GM21786 (cell line): Measurements from ENCODE around the gene ANO6.
"Not testable (repeated sequence)": the region's sequence is repeated elsewhere in the genome, so short reads cannot be mapped to it uniquely, and the experiment has no call there.

ENCODE experiments used
- ATAC-seq: cut with Tn5 transposase; IDR thresholded peaks from one replicate; pipeline ENCODE4 v1.9.1; 2021; ENCODE audit not compliant: unreplicated experiment

The ANO6 gene

DNA sequence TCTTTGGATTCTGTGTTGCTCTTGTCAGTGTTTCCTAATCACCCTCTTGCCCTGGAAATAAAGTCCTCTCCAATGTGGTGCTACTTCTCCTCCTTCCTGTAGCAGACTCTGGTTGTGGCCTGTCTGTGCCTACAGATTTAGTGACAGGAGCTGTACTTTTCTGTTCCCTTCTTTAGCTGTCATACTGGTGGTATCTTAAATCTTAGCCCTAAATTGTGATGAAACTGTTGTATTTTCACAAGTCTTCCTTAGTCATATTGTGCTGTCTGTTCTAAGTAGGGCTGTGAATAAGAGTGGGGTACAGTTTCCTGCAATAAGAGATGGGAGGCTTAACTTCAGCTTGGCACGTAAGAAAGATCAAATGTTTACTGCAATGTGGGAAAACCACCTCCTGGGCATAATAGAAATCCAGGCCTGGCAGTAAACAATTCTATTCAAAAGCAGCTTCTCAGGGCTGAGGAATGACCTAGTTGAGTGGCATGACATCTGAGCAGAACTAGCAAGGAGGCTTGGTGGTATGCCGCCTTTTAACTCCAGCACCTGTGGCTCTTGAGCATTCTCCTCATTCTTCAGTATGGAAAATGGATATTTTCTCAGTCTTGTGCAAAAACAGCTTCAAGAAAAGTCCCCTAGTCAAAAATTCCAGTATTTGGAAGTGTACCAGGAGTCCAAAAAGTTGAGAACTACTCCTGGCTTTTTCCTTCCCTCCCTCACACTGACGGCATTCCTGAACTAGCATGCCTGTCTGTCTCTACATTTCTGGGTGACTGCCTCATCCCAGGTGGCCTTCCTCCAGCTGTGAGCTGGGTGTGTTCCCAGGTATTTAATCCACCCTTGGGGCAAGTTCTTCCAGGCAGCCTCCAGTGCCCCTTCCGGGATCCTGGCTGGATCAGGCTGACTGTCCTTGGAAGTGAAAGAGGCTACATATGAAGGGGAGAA, 19.5 kb downstream of the ANO6 start:
- no peak for ATAC-seq

DNA sequence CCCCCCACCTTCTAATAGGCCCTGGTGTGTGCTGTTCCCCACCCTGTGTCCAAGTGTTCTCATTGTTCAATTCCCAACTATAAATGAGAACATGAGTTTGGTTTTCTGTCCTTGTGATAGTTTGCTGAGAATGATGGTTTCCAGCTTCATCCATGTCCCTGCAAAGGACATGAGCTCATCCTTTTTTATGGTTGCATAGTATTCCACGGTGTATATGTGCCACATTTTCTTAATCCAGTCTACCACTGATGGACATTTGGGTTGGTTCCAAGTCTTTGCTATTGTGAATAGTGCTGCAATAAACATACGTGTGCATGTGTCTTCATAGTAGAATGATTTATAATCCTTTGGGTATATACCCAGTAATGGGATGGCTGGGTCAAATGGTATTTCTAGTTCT, 20.5 kb downstream of the ANO6 start:
- ATAC-seq = not testable (repeated sequence)

DNA sequence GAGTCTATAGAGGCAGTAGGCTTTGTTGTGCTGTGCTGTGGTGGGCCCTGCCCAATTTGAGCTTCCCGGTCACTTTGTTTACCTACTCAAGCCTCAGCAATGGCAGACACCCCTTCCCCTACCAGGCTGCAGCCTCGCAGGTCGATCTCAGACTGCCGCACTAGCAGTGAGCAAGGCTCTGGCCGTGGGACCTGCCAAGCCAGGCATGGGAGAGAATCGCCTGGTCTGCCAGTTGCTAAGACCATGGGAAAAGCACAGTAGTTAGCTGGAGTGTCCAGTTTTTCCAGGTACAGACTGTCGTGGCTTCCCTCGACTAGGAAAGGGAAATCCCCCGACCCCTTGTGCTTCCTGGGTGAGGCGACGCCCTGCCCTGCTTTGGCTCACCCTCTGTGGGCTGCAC, 26.3 kb downstream of the ANO6 start:
- ATAC-seq = no peak

DNA sequence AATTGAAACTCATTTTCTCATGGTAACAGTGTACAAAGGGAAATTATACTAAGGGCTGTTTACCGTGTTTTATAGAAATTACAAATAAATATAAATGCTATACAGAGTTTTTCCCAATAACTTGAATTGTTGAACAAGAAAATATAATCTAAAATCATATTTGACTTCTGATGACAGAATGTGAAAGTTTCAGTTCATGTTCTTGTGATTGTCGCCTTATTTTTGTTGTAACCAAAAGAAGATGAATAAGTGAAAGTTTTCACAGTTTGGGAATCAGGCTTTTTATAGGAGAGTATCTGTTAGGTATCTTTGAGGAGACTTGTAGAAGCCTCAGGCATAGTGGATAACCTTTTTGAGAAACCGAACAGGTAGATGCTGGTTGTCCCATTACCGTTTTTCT, 28.1 kb downstream of the ANO6 start:
- ATAC-seq = no peak

DNA sequence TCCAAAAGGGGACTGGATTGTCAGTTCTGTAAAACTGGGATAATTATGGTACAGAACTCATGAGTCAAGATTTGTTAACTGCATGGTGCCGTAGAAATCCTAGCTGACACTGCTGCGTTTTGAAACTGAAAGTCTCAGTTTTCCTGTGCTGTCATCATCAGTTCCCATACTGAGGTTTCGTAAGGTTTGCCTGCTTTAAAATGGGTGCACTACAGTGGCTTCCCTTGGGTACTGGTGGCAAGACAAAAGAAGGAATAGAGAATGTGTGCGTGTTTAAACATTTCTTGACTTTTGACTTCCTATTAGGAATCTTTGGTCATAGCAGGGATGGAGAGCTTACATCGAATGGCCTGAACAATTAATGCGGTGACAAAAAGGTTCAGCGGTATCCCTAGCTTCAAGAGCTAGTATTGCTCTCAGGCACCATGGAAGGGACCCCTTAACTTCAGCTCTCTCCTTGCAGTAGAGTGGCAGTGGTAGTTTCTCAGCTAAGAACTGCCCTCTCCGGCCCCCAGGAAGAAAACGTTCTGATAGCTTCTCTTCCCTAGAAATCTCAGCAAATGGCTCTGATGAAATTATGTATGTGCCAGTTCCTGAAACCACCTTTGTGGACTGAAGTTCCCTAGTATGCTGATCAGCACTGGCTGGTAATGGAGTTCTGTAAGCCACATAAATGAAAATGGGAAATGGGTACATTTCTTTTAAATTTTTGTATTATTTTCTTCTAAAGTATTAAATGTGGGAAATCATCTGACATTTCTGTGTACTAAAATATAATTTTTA, 28.9 kb downstream of the ANO6 start:
- peak; percentile 83 for ATAC-seq

DNA sequence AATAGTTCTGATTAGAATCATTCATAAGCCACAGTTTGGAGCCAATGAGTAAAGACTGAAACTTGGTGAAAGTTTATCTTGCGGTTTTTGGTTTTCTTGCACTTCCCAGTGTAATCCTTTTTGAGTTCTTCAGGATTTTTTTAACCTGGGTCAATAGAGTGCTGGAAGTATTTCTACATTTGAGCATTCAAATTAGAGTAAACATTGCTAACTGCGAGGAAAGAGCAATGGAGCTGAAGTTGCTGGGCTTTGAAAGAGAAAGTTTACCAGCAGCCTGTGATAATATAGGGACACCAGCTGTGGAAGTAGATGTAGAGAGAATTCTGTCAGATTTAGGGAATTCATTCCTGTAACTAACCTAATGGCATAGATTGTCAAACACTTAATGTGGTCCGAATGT, 30.3 kb downstream of the ANO6 start:
- ATAC-seq = no peak

DNA sequence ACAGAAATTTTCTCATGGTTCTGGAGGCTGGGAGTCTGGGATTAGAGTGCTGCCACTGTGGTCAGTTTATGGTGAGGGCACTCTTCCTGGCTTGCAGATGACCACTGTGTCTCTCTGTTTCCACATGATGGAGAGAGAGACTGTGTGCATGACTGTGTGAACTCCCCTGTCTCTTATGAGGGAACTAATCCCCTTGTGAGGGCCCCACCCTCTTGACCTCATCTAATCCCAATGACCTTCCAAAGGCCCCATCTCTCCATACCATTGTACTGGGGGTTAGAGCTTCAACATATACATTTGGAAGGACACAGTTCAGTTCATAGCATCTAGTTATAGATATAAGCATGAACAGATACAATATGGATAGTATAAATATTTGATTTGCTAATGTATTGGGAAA, 31.7 kb downstream of the ANO6 start:
- ATAC-seq = no peak

DNA sequence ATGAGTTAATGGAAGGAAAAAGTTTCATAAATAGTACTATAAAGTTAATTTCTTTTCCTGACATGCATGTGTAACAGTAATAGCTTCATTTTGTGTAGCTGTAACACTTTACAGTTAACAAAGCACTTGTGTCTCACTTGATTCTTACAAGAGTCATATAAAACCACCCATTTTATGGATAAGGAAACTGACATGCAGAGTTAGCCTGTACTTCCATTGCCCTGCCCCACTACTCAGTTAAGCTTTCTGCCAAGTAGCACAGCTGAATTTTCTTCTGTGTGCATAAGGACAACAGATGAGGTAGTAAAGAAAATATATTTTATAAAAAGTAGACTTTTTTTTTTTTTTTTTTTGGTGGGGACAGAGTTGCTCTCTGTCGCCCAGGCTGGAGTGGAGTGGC, 32.2 kb downstream of the ANO6 start:
- no peak for ATAC-seq

DNA sequence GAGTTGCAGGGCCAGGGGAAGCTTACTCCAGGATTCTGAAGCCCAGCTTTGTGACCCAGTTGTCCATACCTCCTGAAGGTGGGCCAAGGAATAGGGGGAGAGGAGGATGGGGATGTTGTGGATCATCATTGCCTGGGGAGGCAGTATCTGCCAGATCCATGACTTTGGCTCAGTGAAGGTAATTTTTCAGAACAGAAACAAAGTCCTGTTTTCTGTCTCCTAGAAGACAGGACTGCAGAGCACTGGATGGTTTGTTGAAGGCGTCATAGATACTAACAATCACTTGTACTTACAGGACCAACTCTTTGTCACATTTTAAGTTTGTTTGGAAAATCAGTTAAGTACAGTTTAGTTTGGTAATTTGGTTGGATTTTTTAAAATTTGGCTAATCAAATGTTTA, 38.4 kb downstream of the ANO6 start:
- ATAC-seq = no peak

DNA sequence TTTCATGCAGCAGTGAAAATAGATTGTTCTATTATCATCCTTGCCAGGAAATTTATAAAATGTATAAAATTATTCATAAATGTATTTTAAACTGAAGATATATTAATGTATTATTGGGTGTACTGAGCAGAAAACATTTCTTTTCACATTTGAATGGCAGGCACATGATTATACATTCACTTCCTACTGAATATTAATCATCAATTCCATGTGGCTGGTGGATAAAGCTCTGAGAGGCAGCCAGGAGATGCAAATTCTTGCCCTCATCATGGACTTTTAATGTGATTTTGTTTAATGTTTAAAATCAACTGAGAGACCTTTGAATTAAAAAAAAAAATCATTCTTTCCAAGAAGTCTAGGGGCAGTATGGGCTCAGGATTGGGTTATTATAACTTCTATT, 40.8 kb downstream of the ANO6 start:
- ATAC-seq = no peak

DNA sequence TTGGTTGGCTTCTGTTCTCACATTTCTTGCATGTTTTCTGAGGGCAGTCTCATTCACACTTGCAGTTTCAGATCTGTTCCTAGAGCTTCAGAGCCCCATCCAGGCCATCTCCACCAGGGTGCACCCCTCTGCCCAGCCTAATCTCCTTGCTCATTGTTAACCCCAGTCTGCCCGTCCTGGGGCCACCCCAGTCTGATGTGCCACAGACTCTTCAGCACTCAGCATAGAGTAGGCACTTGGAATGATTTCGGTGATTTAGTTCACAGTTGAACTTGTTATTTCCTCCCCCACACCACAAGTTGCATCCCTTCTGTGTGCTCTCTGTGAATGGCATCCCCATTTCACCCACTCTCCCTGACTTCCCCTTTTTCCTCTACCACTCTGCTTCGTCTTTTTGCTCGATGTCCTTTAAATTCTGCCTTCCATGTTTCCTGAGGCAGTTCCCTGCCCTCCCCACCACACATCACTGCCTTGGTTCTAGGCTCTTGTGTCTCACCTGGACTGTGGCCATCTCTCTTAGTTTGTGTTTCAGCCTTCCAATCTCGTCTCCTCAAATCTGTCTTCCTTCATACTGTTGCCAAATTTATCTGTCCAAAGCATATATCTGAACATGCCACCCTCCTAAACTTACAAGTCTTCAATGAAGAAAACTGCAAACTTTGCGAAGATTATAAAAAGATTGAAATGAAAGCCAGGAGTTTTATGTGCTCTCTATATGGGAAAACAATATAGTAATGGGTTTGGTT, 41.5 kb downstream of the ANO6 start:
- ATAC-seq = peak; percentile 81

DNA sequence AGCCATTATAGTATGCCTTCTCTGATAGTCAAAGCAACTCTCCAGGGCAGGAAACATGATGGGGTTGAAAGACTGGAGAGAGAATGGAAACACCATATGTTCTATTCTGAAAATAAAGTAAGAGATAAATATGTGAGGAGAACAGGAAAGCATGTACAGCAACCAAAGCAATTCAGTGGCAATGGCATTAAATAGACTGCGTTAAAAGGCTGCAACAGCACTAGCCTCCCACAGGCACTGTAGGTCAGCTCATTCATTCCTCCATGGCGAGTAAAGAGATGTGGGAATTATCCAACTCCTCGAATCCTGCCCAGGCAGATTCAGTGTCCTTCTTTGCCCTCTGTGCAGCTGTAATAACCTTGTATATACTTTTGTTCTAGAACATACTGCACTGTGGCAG, 43.8 kb downstream of the ANO6 start:
- no peak for ATAC-seq

DNA sequence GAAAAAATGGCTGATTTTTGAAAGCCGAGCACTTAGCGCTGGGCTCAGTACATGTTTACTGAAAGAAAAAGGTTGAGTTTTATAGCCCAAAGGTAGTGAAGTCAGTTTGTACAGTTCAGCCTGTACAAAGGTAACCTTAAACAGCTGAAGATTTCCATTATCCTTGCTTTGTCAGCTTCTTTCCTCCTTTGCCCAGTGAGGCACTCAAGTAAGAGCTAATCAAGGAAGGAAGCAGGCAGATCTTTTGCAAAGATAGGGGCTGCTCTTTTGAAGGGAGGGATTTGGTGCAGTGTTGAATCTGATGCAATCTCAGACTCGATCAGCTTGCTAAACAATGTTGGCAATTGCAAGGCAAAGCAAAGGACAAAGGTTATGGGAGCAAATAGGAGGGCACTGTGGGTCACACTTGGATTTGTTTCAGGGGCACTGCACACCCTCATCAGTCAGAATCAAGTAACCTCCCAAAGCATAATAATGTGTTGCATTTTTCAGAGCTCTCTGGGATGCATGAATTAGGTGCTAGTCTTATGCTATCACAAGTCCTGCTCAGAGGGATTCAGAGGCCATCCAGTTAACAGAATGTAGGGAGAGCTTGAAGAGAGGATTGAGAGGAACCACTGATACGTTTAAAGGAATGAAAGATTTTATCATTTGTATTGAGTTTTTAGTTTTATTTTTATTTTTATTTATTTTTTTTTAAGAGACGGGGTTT, 44.4 kb downstream of the ANO6 start:
- no peak for ATAC-seq

DNA sequence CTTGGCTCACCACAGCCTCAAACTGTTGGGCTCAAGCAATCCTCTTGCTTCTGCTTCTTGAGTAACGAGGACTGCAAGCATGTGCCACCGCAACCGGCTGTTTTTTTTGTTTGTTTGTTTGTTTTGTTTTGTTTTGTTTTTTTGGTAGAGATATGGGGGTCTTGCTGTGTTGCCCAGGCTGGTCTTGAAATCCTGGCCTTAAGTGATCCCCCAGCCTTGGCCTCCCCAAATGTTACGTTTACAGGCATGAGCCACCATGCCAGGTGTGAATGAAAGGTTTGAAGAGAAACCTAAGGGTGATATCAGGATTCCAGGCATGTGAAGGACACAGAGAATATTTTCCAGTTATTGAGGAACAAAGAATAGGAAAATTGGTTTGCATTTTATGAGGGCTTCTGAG, 45.0 kb downstream of the ANO6 start:
- no peak for ATAC-seq

DNA sequence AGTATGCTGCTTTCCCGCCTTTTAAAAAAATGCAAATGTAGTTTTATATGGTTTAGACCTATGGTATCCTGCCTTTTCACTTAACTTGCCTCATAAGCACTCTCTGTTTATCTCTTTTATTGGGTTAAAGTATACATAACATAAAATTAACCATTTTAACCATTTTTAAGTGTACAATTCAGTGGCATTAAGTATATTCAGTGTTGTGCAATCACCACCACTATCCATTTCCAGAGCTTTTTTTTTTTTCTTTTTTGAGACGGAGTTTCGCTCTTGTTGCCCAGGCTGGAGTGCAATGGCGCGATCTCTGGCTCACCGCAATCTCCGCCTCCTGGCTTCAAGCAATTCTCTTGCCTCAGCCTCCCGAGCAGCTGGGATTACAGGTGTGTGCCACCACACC, 46.3 kb downstream of the ANO6 start:
- not testable (repeated sequence) for ATAC-seq

DNA sequence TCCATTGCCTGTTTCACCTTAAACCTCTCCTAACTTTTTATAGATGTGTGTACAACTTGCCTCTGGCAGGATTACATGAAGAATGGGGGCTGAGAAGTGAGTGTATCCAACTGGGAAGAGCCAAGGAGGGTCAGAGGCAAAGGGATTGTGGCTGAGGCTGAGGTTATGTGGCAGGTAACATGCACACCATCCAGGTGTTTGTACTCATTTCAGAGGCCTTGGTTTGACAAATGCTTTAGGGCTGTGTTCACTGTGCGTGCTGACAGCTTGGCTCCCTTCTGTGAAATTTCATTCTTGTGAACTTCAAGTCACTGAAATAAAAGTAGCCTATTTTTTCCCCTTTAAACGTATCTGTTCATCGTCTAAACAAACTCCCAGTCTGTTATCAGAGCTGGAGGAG, 47.7 kb downstream of the ANO6 start:
- no peak for ATAC-seq

DNA sequence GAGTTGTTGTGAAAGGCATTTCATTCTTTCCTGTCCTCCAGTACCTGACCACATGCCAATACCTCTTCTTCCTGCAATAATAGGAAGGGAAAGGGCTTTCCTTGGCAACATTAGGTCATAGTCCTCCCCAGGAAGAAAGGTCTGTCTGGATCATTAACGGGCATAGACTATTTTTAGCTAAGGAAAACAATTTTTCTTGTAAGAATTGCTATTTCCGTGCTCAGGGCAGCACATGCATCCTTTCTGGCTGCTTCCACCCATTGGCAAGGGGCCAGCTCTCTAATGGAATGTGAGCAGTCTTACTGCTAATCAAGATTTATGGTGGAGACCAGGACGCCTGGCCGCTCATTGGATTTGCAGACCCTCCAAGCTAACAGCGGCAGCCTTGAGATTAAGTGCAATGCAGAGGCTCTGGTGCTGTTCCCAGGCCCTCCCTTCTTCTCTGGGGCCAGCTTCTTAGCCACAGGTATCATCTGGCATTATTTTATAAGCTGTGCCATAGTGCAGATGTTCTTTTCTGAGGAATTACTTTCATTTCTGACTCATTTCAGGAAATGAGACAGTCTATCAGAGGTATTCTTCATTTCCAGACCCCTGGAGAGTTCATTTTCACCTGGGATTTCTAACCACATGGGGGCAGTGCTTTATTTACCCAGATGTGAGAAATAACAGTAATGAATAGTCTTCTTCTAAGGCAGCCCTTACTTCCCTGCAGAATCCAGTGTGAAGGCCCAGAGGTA, 52.9 kb downstream of the ANO6 start:
- ATAC-seq = peak; percentile 77

DNA sequence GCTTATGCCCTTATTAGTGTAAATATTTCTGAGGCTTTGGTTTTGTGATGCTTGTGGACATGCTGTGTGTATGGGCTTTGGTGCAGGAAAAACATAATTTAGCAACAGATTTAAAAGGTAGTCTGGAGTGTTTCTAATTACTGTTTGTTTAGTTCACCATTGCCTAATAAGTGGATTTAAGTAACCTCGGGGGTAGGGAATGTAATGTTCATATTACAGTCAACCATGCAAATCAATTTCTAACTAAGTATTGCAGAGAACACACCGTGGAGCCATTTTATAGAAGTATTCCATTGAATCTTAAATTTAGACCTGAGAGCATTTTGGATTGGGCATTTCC, 53.5 kb downstream of the ANO6 start:
- no peak for ATAC-seq

DNA sequence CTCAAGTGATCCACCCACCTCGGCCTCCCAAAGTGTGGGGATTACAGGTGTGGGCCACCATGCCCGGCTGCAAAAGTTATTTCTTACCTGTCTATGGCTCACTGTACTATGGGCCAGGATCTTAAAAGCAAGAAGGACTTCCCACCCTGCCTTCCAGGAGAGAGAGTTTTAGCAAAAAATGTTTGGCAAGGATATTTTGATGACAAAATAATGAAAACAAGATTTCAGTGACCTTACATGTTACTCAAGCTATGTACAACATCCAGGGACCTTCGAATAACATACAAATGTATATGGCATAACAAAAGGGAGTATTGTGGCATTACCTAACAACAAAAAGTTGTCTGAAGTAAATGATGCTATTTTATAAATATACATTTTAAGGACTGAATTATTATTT, 55.1 kb downstream of the ANO6 start:
- ATAC-seq = no peak

DNA sequence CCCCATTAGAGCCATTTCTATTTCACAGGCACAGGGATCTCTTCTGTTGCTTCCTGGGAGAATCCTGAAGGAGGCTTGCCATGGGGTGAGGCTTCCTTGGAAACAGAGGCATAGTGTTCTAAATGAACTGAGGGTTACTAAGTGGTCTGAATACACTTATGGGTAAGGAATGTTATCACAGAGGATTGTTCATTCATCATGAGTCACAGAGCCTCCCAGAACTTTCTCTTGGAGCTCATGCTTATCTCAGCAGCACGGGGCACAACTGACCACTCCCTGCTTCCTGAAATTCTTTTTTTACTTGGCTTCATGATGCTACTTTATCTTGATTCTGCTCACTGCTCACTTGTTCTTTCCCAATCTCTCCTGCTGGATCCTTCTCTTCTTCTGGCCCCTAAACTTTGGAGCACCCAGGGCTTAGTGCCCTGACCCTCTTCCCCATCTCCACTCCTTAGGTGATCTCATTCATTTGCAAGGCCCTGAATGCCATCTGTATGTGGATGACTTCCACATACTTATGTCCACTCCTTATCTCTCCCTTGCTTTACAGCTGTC, 57.9 kb downstream of the ANO6 start:
- no peak for ATAC-seq
